Ovary (tissue), 9 donors: ENCODE results near the gene POLR1C. TPM values are rescaled to one million over a fixed set of nuclear protein-coding genes. Genes with fewer than 3 reads are reported as not detected.

Experiments
- DNase-seq, 5 donors: peaks; one replicate each; pipeline ENCODE4 v3.0.0-alpha.2; 2019 to 2020
- H3K27ac ChIP-seq, 2 donors: fragments of 200-600 bp; one replicate each; pipeline versions ENCODE4 v1.5.1 to v1.8.0; 2019 to 2022
- H3K27me3 ChIP-seq: fragments of 200-600 bp; one replicate; pipeline ENCODE4 v1.8.0; 2022
- H3K36me3 ChIP-seq: fragments of 200-600 bp; sonication (generic); one replicate; pipeline ENCODE4 v1.5.1; 2019
- H3K4me1 ChIP-seq: one replicate; pipeline ENCODE4 v1.8.1; 2013; ENCODE audit warnings: mild to moderate bottlenecking, moderate library complexity; ENCODE audit not compliant: insufficient read depth
- H3K4me3 ChIP-seq: fragments of 200-600 bp; sonication (generic); one replicate; pipeline ENCODE4 v1.5.1; 2017
- H3K9me3 ChIP-seq, 2 donors: fragments of 200-600 bp in 1 of 2; sonication (generic) in 1 of 2; one replicate each; pipeline versions ENCODE4 v1.5.1 to v1.8.1; 2013 to 2019; ENCODE audit warnings: mild to moderate bottlenecking in 1 of 2, moderate library complexity in 1 of 2
- EP300 ChIP-seq: sonication (generic); formaldehyde crosslinking; IDR thresholded peaks from one replicate; pipeline ENCODE4 v1.6.1; 2017; ENCODE audit warnings: antibody characterized with exemption
- POLR2A ChIP-seq: fragments of 450-650 bp; IDR thresholded peaks from one replicate; pipeline ENCODE4 v1.6.1; 2017; ENCODE audit warnings: antibody characterized with exemption, mild to moderate bottlenecking, moderate library complexity
- WGBS, 3 donors: extraction: QIAGEN DNeasy Blood & Tissue Kit in 1 of 3; methylation state at CpG; one replicate each; pipeline versions ENCODE4 v1.1.5 to v1.1.7; 2013 to 2017; 5-methylcytosine and 5-hydroxymethylcytosine counted together
- intact Hi-C, 4 donors: fragments of 100-400 bp; cut with DNase I; formaldehyde crosslinking; loops; one replicate each; pipeline versions ENCODE4 v1.11.0 to v1.15.1; 2022 to 2023
- polyA plus RNA-seq, 2 donors: library from polyadenylated mRNA; stranded (reverse); fragments of 200-250 nt in 1 of 2; fragments of 350-450 nt in 1 of 2; fragmentation: Illumina TruSeq in 1 of 2; extraction: RNeasy Lipid Tissue Mini Kit (QIAGEN cat#74804) in 1 of 2; gene quantifications; one replicate each; pipeline ENCODE4 v1.2.3, GENCODE V29; 2013 to 2014
- small RNA-seq: library from RNA; depleted of rRNA; stranded (forward); fragments of <200 nt; gene quantifications from one replicate; pipeline ENCODE3, GENCODE V24; 2016
- total RNA-seq, 7 donors: library from RNA; depleted of rRNA in 2 of 7; stranded (reverse); fragments of >200 nt in 2 of 7; fragmentation: NEBNext Ultra II Directional in 3 of 7; extraction: Animal tissue kit (Norgen Biotek cat#: 25700) in 3 of 7; gene quantifications; one replicate each; pipeline versions ENCODE4 v1.1.0 to v1.2.4, GENCODE V29; 2016 to 2023
- TF ChIP-seq, protein P1 (sequence below), 3 donors: fragments of 450-650 bp in 2 of 3; fragments of 200-600 bp in 1 of 3; IDR thresholded peaks; one replicate each; pipeline versions ENCODE4 v1.5.1 to v1.8.0; 2016 to 2022; ENCODE audit warnings: antibody characterized with exemption in 3 of 3, mild to moderate bottlenecking in 1 of 3
- donor health status: DM: no; HTN: no; CAD: no; lungs with moderate emphysema.
- donor health status: DM: no; HTN: no; CAD: no.
- donor health status: Bipolar disorder and iron deficiency.
- donor health status: DM: yes; HTN: yes; CAD: no.
- donor health status: DM: no; HTN: no; CAD: no.
- donor health status: DM: yes; HTN: yes; CAD: no.

POLR1C gene
- total and polyA plus RNA-seq, 9 donors, result 18.1 to 48.6 (median 32.0) TPM

DNA sequence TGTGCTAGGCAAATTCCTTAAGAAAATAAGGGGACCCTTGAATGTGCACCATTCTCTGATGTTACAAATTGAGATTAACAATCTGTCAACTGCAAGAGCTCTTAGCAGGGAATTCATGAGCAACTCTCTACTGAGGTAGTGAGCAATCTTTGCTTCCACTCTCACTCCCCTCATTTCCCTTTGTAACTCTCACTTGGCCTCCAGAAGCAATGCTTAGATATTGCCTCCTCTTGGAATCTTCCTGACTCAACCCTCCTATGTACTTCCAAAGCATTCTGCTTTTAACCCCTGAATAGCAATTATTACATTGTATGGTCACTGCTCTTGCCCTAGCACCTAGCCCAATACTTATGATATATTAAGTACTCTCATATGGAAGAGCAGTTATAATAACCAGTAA is 42.4 kb downstream of the POLR1C start:
- intact Hi-C loops, result no loop called here
- Histone ChIP-seq H3K27me3 (no peaks in the 10 kb centered on the region), H3K9me3 (no peaks in the 10 kb centered on the region), H3K27ac (no peak overlapping the region), H3K4me3 (no peak overlapping the region), H3K4me1 (no peaks in the 10 kb centered on the region), H3K36me3 (no peaks in the 10 kb centered on the region)
- no peak for DNase-seq
- TF ChIP-seq, protein P1, sequence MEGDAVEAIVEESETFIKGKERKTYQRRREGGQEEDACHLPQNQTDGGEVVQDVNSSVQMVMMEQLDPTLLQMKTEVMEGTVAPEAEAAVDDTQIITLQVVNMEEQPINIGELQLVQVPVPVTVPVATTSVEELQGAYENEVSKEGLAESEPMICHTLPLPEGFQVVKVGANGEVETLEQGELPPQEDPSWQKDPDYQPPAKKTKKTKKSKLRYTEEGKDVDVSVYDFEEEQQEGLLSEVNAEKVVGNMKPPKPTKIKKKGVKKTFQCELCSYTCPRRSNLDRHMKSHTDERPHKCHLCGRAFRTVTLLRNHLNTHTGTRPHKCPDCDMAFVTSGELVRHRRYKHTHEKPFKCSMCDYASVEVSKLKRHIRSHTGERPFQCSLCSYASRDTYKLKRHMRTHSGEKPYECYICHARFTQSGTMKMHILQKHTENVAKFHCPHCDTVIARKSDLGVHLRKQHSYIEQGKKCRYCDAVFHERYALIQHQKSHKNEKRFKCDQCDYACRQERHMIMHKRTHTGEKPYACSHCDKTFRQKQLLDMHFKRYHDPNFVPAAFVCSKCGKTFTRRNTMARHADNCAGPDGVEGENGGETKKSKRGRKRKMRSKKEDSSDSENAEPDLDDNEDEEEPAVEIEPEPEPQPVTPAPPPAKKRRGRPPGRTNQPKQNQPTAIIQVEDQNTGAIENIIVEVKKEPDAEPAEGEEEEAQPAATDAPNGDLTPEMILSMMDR (IDR thresholded peaks at IDR 0.05), result no peak
- TF ChIP-seq POLR2A, result no peak
- TF ChIP-seq EP300, result no peak

- Histone ChIP-seq H3K27me3 (no peaks in the 10 kb centered on the region), H3K4me1 (no peaks in the 10 kb centered on the region), H3K9me3 (no peaks in the 10 kb centered on the region), H3K27ac (no peak overlapping the region), H3K36me3 (no peaks in the 10 kb centered on the region), H3K4me3 (no peak overlapping the region)
- no peak for TF ChIP-seq EP300
- TF ChIP-seq POLR2A, result no peak
- TF ChIP-seq, protein P1 (IDR thresholded peaks at IDR 0.05), result no peak
- intact Hi-C loops, result no loop called here
- no peak for DNase-seq
- WGBS, 3 donors, result 91 to 95% (median 92%) methylated on average over 5 of the region's 5 CpGs
Measured at GRCh38 chr6:43570876-43571441, 54.1 kb downstream of the POLR1C start.

Small RNA genes within 50 kb of the gene (small RNA-seq; reads per million reads assigned to genes)
- gene RF00426 (not detected), gene RNU6-1113P (not detected)

Other genes with a start within 250 kb of the POLR1C start
- under 1 TPM in 1 of 7 donors, not detected in 6; 0.36 TPM for gene SLC22A7, start 218.8 kb upstream of the POLR1C start, total RNA-seq
- gene SLC22A7, start 218.8 kb upstream of the POLR1C start, polyA plus RNA-seq, result not detected
- gene CRIP3, start 208.3 kb upstream of the POLR1C start, total RNA-seq, result 1 to 10 TPM in 6 of 7 donors, under 1 TPM in 1; 0.80 to 2.6 (median 1.6) TPM
- gene CRIP3, start 208.3 kb upstream of the POLR1C start, polyA plus RNA-seq, result 1 to 10 TPM; 1.7 to 1.8 TPM
- gene ZNF318, start 147.4 kb upstream of the POLR1C start, total RNA-seq, result 10 to 100 TPM; 11.4 to 26.0 (median 19.9) TPM
- 10 to 100 TPM in 1 of 2 donors, 1 to 10 TPM in 1; 8.3 to 17.4 TPM for gene ZNF318, start 147.4 kb upstream of the POLR1C start, polyA plus RNA-seq
- gene ABCC10, start 89.5 kb upstream of the POLR1C start, total RNA-seq, result 10 to 100 TPM; 11.7 to 34.9 (median 27.0) TPM
- 10 to 100 TPM in 1 of 2 donors, 1 to 10 TPM in 1; 8.9 to 21.1 TPM for gene ABCC10, start 89.5 kb upstream of the POLR1C start, polyA plus RNA-seq
- 1 to 10 TPM in 4 of 7 donors, under 1 TPM in 3; 0.18 to 6.0 (median 1.0) TPM for gene DLK2, start 61.5 kb upstream of the POLR1C start, total RNA-seq
- under 1 TPM; 0.33 to 0.92 TPM for gene DLK2, start 61.5 kb upstream of the POLR1C start, polyA plus RNA-seq
- gene TJAP1, start 39.5 kb upstream of the POLR1C start, total RNA-seq, result 10 to 100 TPM; 21.8 to 44.8 (median 34.5) TPM
- gene TJAP1, start 39.5 kb upstream of the POLR1C start, polyA plus RNA-seq, result 10 to 100 TPM; 12.9 to 29.8 TPM
- gene LRRC73, start 6.7 kb upstream of the POLR1C start, total RNA-seq, result 1 to 10 TPM; 1.1 to 4.8 (median 2.0) TPM
- gene LRRC73, start 6.7 kb upstream of the POLR1C start, polyA plus RNA-seq, result under 1 TPM; 0.13 to 0.30 TPM
- gene YIPF3, start 163 bp upstream of the POLR1C start, total RNA-seq, result 10 to 100 TPM; 47.0 to 81.8 (median 71.4) TPM
- gene YIPF3, start 163 bp upstream of the POLR1C start, polyA plus RNA-seq, result 100 to 1,000 TPM; 107 to 143 TPM
- gene XPO5, start 58.9 kb downstream of the POLR1C start, total RNA-seq, result 10 to 100 TPM in 6 of 7 donors, 1 to 10 TPM in 1; 9.8 to 41.8 (median 27.6) TPM
- 10 to 100 TPM in 1 of 2 donors, 1 to 10 TPM in 1; 6.8 to 24.5 TPM for gene XPO5, start 58.9 kb downstream of the POLR1C start, polyA plus RNA-seq
- gene POLH, start 59.1 kb downstream of the POLR1C start, total RNA-seq, result 10 to 100 TPM in 3 of 7 donors, 1 to 10 TPM in 4; 4.6 to 14.1 (median 8.6) TPM
- 10 to 100 TPM in 1 of 2 donors, 1 to 10 TPM in 1; 5.2 to 15.5 TPM for gene POLH, start 59.1 kb downstream of the POLR1C start, polyA plus RNA-seq
- gene GTPBP2, start 112.2 kb downstream of the POLR1C start, total RNA-seq, result 10 to 100 TPM; 24.9 to 60.4 (median 36.5) TPM
- 10 to 100 TPM; 28.8 to 31.9 TPM for gene GTPBP2, start 112.2 kb downstream of the POLR1C start, polyA plus RNA-seq
- gene MAD2L1BP, start 118.8 kb downstream of the POLR1C start, total RNA-seq, result 10 to 100 TPM; 11.9 to 28.4 (median 16.8) TPM
- 10 to 100 TPM; 16.0 to 23.9 TPM for gene MAD2L1BP, start 118.8 kb downstream of the POLR1C start, polyA plus RNA-seq
- 1 to 10 TPM in 1 of 7 donors, under 1 TPM in 5, not detected in 1; 0.20 to 4.7 (median 0.44) TPM for gene RSPH9, start 127.9 kb downstream of the POLR1C start, total RNA-seq
- gene RSPH9, start 127.9 kb downstream of the POLR1C start, polyA plus RNA-seq, result under 1 TPM; 0.25 to 0.70 TPM
- 10 to 100 TPM; 21.9 to 44.1 (median 25.9) TPM for gene MRPS18A, start 170.7 kb downstream of the POLR1C start, total RNA-seq
- 10 to 100 TPM; 35.1 to 45.0 TPM for gene MRPS18A, start 170.7 kb downstream of the POLR1C start, polyA plus RNA-seq